HUES48 (cell line): ENCODE results near the gene ATF6B.
"Not testable (repeated sequence)": the region's sequence is repeated elsewhere in the genome, so short reads cannot be mapped to it uniquely, and the experiment has no call there.

Experiments
- H3K27ac ChIP-seq: one replicate; pipeline ENCODE4 v1.7.0; 2013; ENCODE audit warnings: low read depth, low read length, inconsistent platforms
- H3K27me3 ChIP-seq: 2 replicates; pipeline ENCODE4 v1.6.1; 2013; ENCODE audit warnings: mild to moderate bottlenecking, low read length; ENCODE audit not compliant: control insufficient read depth, insufficient read depth
- H3K36me3 ChIP-seq: 2 replicates; pipeline ENCODE4 v1.6.1; 2013; ENCODE audit warnings: low read length; ENCODE audit not compliant: control insufficient read depth, insufficient read depth
- H3K4me1 ChIP-seq: 2 replicates; pipeline ENCODE4 v1.6.1; 2013; ENCODE audit warnings: mild to moderate bottlenecking, low read length; ENCODE audit not compliant: control insufficient read depth, insufficient read depth
- H3K4me3 ChIP-seq: 2 replicates; pipeline ENCODE4 v1.5.1; 2013; ENCODE audit warnings: mild to moderate bottlenecking, low read depth, low read length
- H3K9ac ChIP-seq: 2 replicates; pipeline ENCODE4 v1.6.1; 2013; ENCODE audit warnings: mild to moderate bottlenecking, low read depth, low read length, moderate library complexity
- H3K9me3 ChIP-seq: 2 replicates; pipeline ENCODE4 v1.6.1; 2013; ENCODE audit warnings: low read length; ENCODE audit not compliant: control insufficient read depth, insufficient read depth

The ATF6B gene

GRCh38 chr6:32146687-32147086 is 18.6 kb upstream of the ATF6B start:
- H3K36me3 ChIP-seq, result no peaks in the 10 kb centered on the region
- peaks cover 26% of the 10 kb centered on the region for H3K4me1 ChIP-seq
- H3K4me3 ChIP-seq, result no peak overlapping the region; the same call in 1 of the 2 replicates
- peak overlapping the region; percentile 4; the same call in 1 of the 2 replicates for H3K9ac ChIP-seq
- no peak overlapping the region for H3K27ac ChIP-seq
- no peaks in the 10 kb centered on the region for H3K9me3 ChIP-seq
- peaks cover 28% of the 10 kb centered on the region for H3K27me3 ChIP-seq

DNA sequence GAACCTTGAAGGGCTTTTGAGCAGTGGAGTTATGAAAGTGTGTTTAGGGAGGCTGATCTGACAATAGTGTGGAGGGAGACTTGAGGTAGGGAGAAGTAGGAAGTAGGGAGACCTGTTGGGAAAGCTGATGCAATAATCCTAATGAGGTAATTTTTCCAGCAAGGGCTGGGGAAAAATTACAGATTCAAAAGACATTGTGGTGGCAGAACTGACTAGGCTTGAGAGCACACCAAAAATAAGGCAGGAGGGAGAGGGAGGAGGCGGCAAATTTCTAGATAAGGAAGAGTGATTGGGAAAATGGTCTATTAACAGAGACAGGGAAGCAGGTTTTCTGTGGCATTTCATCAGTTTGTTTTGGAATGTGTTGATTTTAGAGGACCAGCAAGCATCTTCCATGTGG is 18.2 kb upstream of the ATF6B start:
- Histone ChIP-seq H3K9ac (peak overlapping the region; percentile 4; the same call in 1 of the 2 replicates), H3K9me3 (no peaks in the 10 kb centered on the region), H3K4me3 (no peak overlapping the region; the same call in 1 of the 2 replicates), H3K27me3 (peaks cover 25% of the 10 kb centered on the region), H3K36me3 (no peaks in the 10 kb centered on the region), H3K27ac (no peak overlapping the region), H3K4me1 (peaks cover 24% of the 10 kb centered on the region)

DNA sequence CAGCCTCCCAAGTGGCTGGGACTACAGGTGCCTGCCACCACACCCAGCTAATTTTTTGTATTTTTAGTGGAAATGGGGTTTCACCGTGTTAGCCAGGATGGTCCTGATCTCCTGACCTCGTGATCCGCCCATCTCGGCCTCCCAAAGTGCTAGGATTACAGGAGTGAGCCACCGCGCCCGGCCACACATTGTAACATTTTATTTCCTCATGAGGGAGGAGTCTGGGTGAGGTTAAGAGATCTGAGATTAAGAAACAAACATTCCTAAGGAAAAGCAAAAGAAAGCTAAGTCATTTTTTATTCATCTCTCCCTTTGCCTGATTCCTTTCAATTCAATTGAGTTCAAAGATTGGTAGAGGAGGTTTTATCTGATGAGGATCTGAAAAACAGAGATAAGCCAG is 16.2 kb upstream of the ATF6B start:
- H3K36me3 ChIP-seq, H3K9ac ChIP-seq, H3K9me3 ChIP-seq, H3K27me3 ChIP-seq, H3K4me3 ChIP-seq, H3K27ac ChIP-seq: not testable (repeated sequence)
- H3K4me1 ChIP-seq, result peaks cover 12% of the 10 kb centered on the region

DNA sequence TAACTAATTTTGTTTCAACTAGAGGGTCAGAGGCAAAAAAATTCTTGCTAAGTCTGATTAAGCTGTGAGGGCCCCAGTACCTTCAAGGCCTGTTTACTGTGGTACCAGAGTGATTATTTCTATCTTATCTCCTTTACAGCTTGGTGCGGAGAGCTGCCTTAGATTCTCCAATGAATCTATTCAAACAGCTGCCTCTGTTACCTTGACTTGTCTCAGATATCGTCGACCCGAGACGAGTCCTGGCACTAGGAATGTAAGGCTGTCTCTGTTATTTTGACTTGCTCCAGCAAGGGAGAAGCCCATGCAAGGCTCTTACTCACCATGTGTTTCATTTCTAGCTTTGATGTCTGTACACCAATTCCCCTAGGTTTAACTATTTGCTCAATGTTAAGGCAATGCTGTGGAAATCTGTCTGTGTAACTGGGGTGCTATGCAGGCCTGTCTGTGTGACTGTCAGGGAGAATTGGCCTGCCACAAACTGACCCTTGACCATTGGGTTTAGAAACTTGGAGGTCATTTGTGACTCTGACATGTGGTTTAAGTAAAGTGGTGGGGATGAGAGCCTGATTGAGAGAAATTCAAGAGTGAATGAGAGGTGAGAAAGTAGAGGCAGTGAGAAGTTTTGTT is 12.5 kb upstream of the ATF6B start:
- Histone ChIP-seq H3K4me1 (no peaks in the 10 kb centered on the region), H3K27me3 (no peaks in the 10 kb centered on the region), H3K4me3 (no peak overlapping the region), H3K9ac (no peak overlapping the region), H3K27ac (no peak overlapping the region), H3K9me3 (no peaks in the 10 kb centered on the region), H3K36me3 (no peaks in the 10 kb centered on the region)

GRCh38 chr6:32139590-32139989 is 11.5 kb upstream of the ATF6B start:
- Histone ChIP-seq H3K27me3 (no peaks in the 10 kb centered on the region), H3K4me1 (no peaks in the 10 kb centered on the region)

DNA sequence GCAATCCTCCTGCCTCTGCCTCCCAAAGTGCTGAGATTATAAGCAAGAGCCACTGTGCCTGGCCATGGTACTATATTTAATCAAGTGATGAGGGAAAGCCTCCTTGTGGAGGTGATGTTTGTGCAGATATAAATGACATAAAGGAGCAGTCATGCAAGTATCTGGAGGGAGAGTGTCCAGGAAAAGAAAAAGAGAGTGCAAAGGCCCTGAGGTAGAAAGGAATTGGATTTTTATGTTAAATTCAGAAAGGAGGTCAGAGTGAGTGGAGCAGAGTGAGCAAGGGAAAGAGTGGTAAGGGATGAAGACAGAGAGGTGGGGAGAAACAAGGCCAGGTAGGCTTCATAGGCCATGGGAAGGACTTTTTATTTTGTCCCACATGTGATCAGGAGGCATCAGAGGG is 9.4 kb upstream of the ATF6B start:
- no peak overlapping the region for H3K27ac ChIP-seq
- no peaks in the 10 kb centered on the region for H3K36me3 ChIP-seq
- H3K9ac ChIP-seq, result no peak overlapping the region
- H3K4me1 ChIP-seq, result no peaks in the 10 kb centered on the region
- no peaks in the 10 kb centered on the region for H3K9me3 ChIP-seq
- no peaks in the 10 kb centered on the region for H3K27me3 ChIP-seq
- H3K4me3 ChIP-seq, result no peak overlapping the region

More at GRCh38 chr6:32139590-32139989, 11.5 kb upstream of the ATF6B start:
- no peak overlapping the region for H3K4me3 ChIP-seq
- H3K27ac ChIP-seq, result no peak overlapping the region
- no peaks in the 10 kb centered on the region for H3K9me3 ChIP-seq
- no peak overlapping the region for H3K9ac ChIP-seq
- no peaks in the 10 kb centered on the region for H3K36me3 ChIP-seq

DNA sequence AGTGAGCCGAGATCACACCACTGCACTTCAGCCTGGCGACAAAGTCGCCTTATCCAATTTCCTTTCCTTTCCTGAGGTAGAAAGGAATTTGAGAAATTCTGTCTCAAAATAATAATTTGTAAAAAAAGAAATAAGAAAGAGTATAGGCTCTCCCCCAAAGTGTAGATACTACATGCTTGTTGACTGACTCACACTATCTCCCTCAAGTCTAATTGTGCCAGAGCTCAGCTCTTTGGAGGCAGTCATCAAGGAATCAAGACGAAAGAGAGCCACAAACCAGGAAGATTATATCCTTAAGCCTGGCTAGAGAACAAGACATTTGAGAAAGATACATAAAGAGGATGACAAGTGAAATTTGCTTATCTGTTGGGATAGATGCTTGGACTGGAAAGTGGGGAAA is 5.7 kb upstream of the ATF6B start:
- no peak overlapping the region for H3K4me3 ChIP-seq

GRCh38 chr6:32132110-32132509 is 4.1 kb upstream of the ATF6B start:
- H3K27ac ChIP-seq, result no peak overlapping the region
- no peak overlapping the region for H3K4me3 ChIP-seq
- no peaks in the 10 kb centered on the region for H3K36me3 ChIP-seq
- H3K27me3 ChIP-seq, result no peaks in the 10 kb centered on the region
- H3K9ac ChIP-seq, result no peak overlapping the region
- no peaks in the 10 kb centered on the region for H3K9me3 ChIP-seq
- peaks cover 9% of the 10 kb centered on the region for H3K4me1 ChIP-seq

More for the DNA sequence above, 5.7 kb upstream of the ATF6B start:
- H3K9me3 ChIP-seq, result no peaks in the 10 kb centered on the region
- 0 out of 2 replicates have a peak, but pooled peaks cover under 1% of the 10 kb centered on the region for H3K4me1 ChIP-seq
- no peak overlapping the region for H3K9ac ChIP-seq
- no peaks in the 10 kb centered on the region for H3K27me3 ChIP-seq
- no peaks in the 10 kb centered on the region for H3K36me3 ChIP-seq
- H3K27ac ChIP-seq, result no peak overlapping the region

DNA sequence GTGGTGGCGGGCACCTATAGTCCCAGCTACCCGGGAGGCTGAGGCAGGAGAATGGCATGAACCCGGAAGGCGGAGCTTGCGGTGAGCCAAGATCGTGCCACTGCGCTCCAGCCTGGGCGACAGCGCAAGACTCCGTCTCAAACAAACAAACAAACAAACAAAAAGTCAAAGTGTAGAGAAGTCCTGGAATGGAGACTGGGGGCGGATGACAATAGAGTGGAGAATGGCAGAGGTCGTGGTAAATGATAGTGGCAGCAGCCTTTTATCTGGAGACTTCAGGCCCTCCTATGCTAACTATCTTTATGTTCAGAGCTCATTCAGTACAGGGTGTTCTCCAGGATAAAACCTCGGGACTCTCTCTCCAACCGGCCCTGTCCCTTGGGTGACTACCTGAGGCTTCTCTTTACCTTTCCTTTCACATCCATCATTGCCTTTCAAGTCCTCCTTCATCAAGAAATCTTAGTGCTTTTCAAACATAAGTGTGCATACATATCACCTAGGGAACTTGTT is 3.4 kb upstream of the ATF6B start:
- Histone ChIP-seq H3K9me3 (no peaks in the 10 kb centered on the region), H3K4me3 (no peak overlapping the region), H3K27ac (no peak overlapping the region), H3K36me3 (peaks cover 2% of the 10 kb centered on the region; the same call in 1 of the 2 replicates), H3K4me1 (peaks cover 11% of the 10 kb centered on the region), H3K9ac (no peak overlapping the region), H3K27me3 (no peaks in the 10 kb centered on the region)

- Histone ChIP-seq H3K4me3 (peak overlapping the region; percentile 75), H3K27ac (peak overlapping the region; percentile 72), H3K9me3 (no peaks in the 10 kb centered on the region), H3K27me3 (no peaks in the 10 kb centered on the region), H3K36me3 (peaks cover 18% of the 10 kb centered on the region), H3K4me1 (peaks cover 11% of the 10 kb centered on the region), H3K9ac (peak overlapping the region; percentile 16; the same call in 1 of the 2 replicates)
These were observed 1.4 kb upstream of the ATF6B start for GRCh38 chr6:32129297-32130088.

DNA sequence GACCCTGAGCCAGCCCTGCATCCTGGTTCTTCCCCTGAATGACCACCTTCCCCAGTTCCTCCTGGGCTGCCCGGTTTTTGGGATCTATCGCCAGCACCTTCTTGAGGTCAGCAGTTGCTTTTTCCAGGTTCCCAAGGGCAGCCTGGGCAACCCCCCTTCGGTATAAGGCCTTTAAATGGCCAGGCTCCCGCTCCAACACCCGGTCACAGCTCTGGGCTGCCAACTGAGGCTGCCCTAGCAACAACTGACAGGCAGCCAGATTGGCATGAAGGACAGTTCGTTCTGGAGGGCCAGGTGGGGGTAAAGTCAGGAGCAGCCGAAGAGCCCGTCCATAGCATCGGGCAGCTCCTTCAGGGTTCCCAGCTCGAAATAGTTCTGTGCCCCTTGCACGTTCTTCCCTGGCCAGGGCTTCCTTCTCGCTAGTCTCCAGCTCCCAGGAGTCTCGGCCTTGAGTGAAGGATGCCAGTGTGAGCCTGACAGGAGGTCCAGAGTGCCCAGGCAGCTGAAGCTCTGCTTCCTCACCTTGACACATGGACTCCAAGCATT is 778 bp upstream of the ATF6B start:
- peak overlapping the region; percentile 43 for H3K27ac ChIP-seq
- H3K36me3 ChIP-seq, result peaks cover 25% of the 10 kb centered on the region
- no peaks in the 10 kb centered on the region for H3K9me3 ChIP-seq
- no peaks in the 10 kb centered on the region for H3K27me3 ChIP-seq
- H3K4me3 ChIP-seq, result peak overlapping the region; percentile 75
- no peak overlapping the region for H3K9ac ChIP-seq
- H3K4me1 ChIP-seq, result peaks cover 11% of the 10 kb centered on the region
